Liver (tissue), 9 donors: ENCODE measurements around the gene CHD1. TPM values are rescaled to one million over a fixed set of nuclear protein-coding genes. Genes with fewer than 3 reads are reported as not detected.

Experiments
- DNase-seq: peaks from one replicate; pipeline ENCODE4 v3.0.0-alpha.2; 2017; ENCODE audit warnings: low spot score
- H3K27ac ChIP-seq, 2 donors: one replicate each; pipeline ENCODE4 v1.7.0; 2013; ENCODE audit warnings: inconsistent platforms in 2 of 2, low read length in 2 of 2, control low read depth in 1 of 2, low read depth in 1 of 2, mild to moderate bottlenecking in 1 of 2
- H3K27me3 ChIP-seq, 4 donors: one replicate each; pipeline versions ENCODE4 v1.6.1 to v1.7.0; 2013; ENCODE audit warnings: low read length in 3 of 4, inconsistent platforms in 1 of 4, mild to moderate bottlenecking in 1 of 4, moderate library complexity in 1 of 4; ENCODE audit not compliant: control insufficient read depth in 4 of 4, insufficient read depth in 4 of 4
- H3K36me3 ChIP-seq, 4 donors: one replicate each; pipeline versions ENCODE4 v1.6.1 to v1.7.0; 2013; ENCODE audit warnings: low read length in 3 of 4, mild to moderate bottlenecking in 3 of 4, low read depth in 1 of 4, moderate library complexity in 1 of 4; ENCODE audit not compliant: control insufficient read depth in 4 of 4, insufficient read depth in 3 of 4
- H3K4me1 ChIP-seq, 4 donors: one replicate each; pipeline versions ENCODE4 v1.6.1 to v1.7.0; 2013; ENCODE audit warnings: low read length in 3 of 4, mild to moderate bottlenecking in 3 of 4, moderate library complexity in 1 of 4; ENCODE audit not compliant: control insufficient read depth in 4 of 4, insufficient read depth in 4 of 4
- H3K4me3 ChIP-seq, 3 donors: one replicate each; pipeline versions ENCODE4 v1.6.1 to v1.7.0; 2013; ENCODE audit warnings: low read length in 3 of 3, control low read depth in 1 of 3, low read depth in 1 of 3, mild to moderate bottlenecking in 1 of 3
- H3K9ac ChIP-seq, 2 donors: one replicate each; pipeline ENCODE4 v1.7.0; 2013; ENCODE audit warnings: low read length in 2 of 2, mild to moderate bottlenecking in 2 of 2, moderate library complexity in 2 of 2, control low read depth in 1 of 2, low read depth in 1 of 2
- H3K9me3 ChIP-seq, 4 donors: one replicate each; pipeline versions ENCODE4 v1.6.1 to v1.7.0; 2013; ENCODE audit warnings: low read length in 3 of 4; ENCODE audit not compliant: control insufficient read depth in 4 of 4
- EGR1 ChIP-seq, 2 donors: IDR thresholded peaks; 2 replicates each; pipeline ENCODE4 v1.6.1; 2016 to 2018; ENCODE audit warnings: antibody characterized with exemption in 2 of 2, low read depth in 2 of 2
- FOXA1 ChIP-seq: IDR thresholded peaks from 2 replicates; pipeline ENCODE4 v1.6.1; 2016; ENCODE audit warnings: antibody characterized with exemption
- FOXA2 ChIP-seq: IDR thresholded peaks from 2 replicates; pipeline ENCODE4 v1.6.1; 2016; ENCODE audit warnings: antibody characterized with exemption
- GABPA ChIP-seq, 2 donors: IDR thresholded peaks in 1 of 2; conservative IDR thresholded peaks in 1 of 2; 2 replicates each; pipeline ENCODE4 v1.6.1; 2016; ENCODE audit warnings: antibody characterized with exemption in 2 of 2, mild to moderate bottlenecking in 1 of 2, moderate library complexity in 1 of 2
- HNF4A ChIP-seq, 2 donors: conservative IDR thresholded peaks; 2 replicates each; pipeline ENCODE4 v1.6.1; 2016; ENCODE audit warnings: antibody characterized with exemption in 2 of 2, mild to moderate bottlenecking in 2 of 2
- HNF4G ChIP-seq: IDR thresholded peaks from 2 replicates; pipeline ENCODE4 v1.6.1; 2016; ENCODE audit warnings: antibody characterized with exemption
- JUND ChIP-seq, 2 donors: IDR thresholded peaks; 2 replicates each; pipeline ENCODE4 v1.6.1; 2016; ENCODE audit warnings: antibody characterized with exemption in 2 of 2
- NR2F2 ChIP-seq: IDR thresholded peaks from 2 replicates; pipeline ENCODE4 v1.6.1; 2016; ENCODE audit warnings: antibody characterized with exemption
- RAD21 ChIP-seq, 2 donors: IDR thresholded peaks; 2 replicates each; pipeline ENCODE4 v1.6.1; 2016; ENCODE audit warnings: antibody characterized with exemption in 2 of 2, mild to moderate bottlenecking in 2 of 2
- RXRA ChIP-seq, 2 donors: IDR thresholded peaks; 2 replicates each; pipeline ENCODE4 v1.6.1; 2017 to 2018; ENCODE audit warnings: antibody characterized with exemption in 2 of 2, mild to moderate bottlenecking in 1 of 2
- SP1 ChIP-seq: IDR thresholded peaks from 2 replicates; pipeline ENCODE4 v1.6.1; 2018; ENCODE audit warnings: antibody characterized with exemption, mild to moderate bottlenecking
- TAF1 ChIP-seq: conservative IDR thresholded peaks from 2 replicates; pipeline ENCODE4 v1.6.1; 2016; ENCODE audit warnings: antibody characterized with exemption, mild to moderate bottlenecking
- YY1 ChIP-seq: IDR thresholded peaks from 2 replicates; pipeline ENCODE4 v1.6.1; 2016; ENCODE audit warnings: antibody characterized with exemption, mild to moderate bottlenecking
- WGBS: extraction: QIAGEN DNeasy Blood & Tissue Kit; methylation state at CpG from one replicate; pipeline ENCODE4 v1.1.7; 2013; 5-methylcytosine and 5-hydroxymethylcytosine counted together
- polyA plus RNA-seq, 2 donors: library from polyadenylated mRNA; stranded (reverse) in 1 of 2; unstranded in 1 of 2; fragments of 200-250 nt in 1 of 2; fragments of >200 nt in 1 of 2; fragmentation: Nextera tagmentation in 1 of 2; extraction: Ambion mirVana in 1 of 2; gene quantifications; one replicate each; pipeline versions ENCODE4 v1.2.1 to v1.2.3, GENCODE V29; 2013 to 2015
- total RNA-seq, 2 donors: library from RNA; depleted of rRNA; stranded (reverse); fragments of >200 nt; gene quantifications; one replicate each; pipeline ENCODE4 v1.2.3, GENCODE V29; 2014
- TF ChIP-seq, protein P1 (sequence below): fragments of 150-350 bp; IDR thresholded peaks from 2 replicates; pipeline ENCODE4 v1.5.1; 2017; ENCODE audit warnings: improper control_type of control experiment, low read depth, low read length; ENCODE audit not compliant: missing input control
- TF ChIP-seq, protein P2 (sequence below): IDR thresholded peaks from 2 replicates; pipeline ENCODE4 v1.6.1; 2016; ENCODE audit warnings: antibody characterized with exemption
- TF ChIP-seq, protein P3 (sequence below): IDR thresholded peaks from 2 replicates; pipeline ENCODE4 v1.6.1; 2016; ENCODE audit warnings: antibody characterized with exemption
- TF ChIP-seq, protein P4 (sequence below): IDR thresholded peaks from 2 replicates; pipeline ENCODE4 v1.6.1; 2016; ENCODE audit warnings: antibody characterized with exemption, mild to moderate bottlenecking
- TF ChIP-seq, protein P5 (sequence below): IDR thresholded peaks from 2 replicates; pipeline ENCODE4 v1.6.1; 2016; ENCODE audit warnings: antibody characterized with exemption
- donor health status: healthy.
- donor health status: healthy.
- donor health status: healthy.
- donor health status: healthy.
- donor health status: healthy.

Gene CHD1
- total and polyA plus RNA-seq, 4 donors, result 5.1 to 44.8 (median 25.4) TPM

DNA sequence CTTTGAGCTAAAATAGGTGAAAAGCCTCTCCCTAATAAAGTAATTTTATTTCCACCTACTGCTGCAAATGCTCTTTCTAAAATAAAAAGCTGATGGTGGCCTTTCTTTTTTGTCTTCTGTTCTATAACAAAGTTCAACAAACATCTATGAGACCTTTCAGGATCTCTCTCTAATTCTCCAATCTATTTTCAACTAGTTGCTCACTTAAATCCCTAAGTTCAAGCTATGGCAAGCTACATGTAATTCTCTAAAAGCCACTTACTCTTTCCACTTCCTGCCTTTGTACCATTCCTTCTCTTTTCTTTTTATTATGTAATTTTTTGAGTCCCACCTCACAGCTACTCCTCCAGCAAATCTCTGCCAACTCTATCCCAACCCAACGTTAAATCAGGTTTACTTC, 20.9 kb downstream of the CHD1 start:
- H3K9ac ChIP-seq, result no peak overlapping the region
- no peak for DNase-seq
- H3K4me1 ChIP-seq, result no peaks in the 10 kb centered on the region
- no peak overlapping the region for H3K27ac ChIP-seq
- no peak for TF ChIP-seq HNF4G
- TF ChIP-seq, protein P1, sequence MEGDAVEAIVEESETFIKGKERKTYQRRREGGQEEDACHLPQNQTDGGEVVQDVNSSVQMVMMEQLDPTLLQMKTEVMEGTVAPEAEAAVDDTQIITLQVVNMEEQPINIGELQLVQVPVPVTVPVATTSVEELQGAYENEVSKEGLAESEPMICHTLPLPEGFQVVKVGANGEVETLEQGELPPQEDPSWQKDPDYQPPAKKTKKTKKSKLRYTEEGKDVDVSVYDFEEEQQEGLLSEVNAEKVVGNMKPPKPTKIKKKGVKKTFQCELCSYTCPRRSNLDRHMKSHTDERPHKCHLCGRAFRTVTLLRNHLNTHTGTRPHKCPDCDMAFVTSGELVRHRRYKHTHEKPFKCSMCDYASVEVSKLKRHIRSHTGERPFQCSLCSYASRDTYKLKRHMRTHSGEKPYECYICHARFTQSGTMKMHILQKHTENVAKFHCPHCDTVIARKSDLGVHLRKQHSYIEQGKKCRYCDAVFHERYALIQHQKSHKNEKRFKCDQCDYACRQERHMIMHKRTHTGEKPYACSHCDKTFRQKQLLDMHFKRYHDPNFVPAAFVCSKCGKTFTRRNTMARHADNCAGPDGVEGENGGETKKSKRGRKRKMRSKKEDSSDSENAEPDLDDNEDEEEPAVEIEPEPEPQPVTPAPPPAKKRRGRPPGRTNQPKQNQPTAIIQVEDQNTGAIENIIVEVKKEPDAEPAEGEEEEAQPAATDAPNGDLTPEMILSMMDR, result no peak
- TF ChIP-seq, protein P2, sequence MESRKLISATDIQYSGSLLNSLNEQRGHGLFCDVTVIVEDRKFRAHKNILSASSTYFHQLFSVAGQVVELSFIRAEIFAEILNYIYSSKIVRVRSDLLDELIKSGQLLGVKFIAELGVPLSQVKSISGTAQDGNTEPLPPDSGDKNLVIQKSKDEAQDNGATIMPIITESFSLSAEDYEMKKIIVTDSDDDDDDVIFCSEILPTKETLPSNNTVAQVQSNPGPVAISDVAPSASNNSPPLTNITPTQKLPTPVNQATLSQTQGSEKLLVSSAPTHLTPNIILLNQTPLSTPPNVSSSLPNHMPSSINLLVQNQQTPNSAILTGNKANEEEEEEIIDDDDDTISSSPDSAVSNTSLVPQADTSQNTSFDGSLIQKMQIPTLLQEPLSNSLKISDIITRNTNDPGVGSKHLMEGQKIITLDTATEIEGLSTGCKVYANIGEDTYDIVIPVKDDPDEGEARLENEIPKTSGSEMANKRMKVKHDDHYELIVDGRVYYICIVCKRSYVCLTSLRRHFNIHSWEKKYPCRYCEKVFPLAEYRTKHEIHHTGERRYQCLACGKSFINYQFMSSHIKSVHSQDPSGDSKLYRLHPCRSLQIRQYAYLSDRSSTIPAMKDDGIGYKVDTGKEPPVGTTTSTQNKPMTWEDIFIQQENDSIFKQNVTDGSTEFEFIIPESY, result no peak
- TF ChIP-seq RXRA (IDR thresholded peaks at IDR 0.05), result no peak
- TF ChIP-seq, protein P3, sequence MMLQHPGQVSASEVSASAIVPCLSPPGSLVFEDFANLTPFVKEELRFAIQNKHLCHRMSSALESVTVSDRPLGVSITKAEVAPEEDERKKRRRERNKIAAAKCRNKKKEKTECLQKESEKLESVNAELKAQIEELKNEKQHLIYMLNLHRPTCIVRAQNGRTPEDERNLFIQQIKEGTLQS, result no peak
- TF ChIP-seq SP1, result no peak
- TF ChIP-seq, protein P4, sequence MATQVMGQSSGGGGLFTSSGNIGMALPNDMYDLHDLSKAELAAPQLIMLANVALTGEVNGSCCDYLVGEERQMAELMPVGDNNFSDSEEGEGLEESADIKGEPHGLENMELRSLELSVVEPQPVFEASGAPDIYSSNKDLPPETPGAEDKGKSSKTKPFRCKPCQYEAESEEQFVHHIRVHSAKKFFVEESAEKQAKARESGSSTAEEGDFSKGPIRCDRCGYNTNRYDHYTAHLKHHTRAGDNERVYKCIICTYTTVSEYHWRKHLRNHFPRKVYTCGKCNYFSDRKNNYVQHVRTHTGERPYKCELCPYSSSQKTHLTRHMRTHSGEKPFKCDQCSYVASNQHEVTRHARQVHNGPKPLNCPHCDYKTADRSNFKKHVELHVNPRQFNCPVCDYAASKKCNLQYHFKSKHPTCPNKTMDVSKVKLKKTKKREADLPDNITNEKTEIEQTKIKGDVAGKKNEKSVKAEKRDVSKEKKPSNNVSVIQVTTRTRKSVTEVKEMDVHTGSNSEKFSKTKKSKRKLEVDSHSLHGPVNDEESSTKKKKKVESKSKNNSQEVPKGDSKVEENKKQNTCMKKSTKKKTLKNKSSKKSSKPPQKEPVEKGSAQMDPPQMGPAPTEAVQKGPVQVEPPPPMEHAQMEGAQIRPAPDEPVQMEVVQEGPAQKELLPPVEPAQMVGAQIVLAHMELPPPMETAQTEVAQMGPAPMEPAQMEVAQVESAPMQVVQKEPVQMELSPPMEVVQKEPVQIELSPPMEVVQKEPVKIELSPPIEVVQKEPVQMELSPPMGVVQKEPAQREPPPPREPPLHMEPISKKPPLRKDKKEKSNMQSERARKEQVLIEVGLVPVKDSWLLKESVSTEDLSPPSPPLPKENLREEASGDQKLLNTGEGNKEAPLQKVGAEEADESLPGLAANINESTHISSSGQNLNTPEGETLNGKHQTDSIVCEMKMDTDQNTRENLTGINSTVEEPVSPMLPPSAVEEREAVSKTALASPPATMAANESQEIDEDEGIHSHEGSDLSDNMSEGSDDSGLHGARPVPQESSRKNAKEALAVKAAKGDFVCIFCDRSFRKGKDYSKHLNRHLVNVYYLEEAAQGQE, result no peak
- TF ChIP-seq JUND (IDR thresholded peaks at IDR 0.05), result no peak
- TF ChIP-seq TAF1, result no peak
- no peak for TF ChIP-seq NR2F2
- no peak for TF ChIP-seq HNF4A (conservative IDR thresholded peaks at IDR 0.05)
- no peak for TF ChIP-seq YY1
- TF ChIP-seq EGR1 (IDR thresholded peaks at IDR 0.05; ENCODE audit: low read depth in 2 of 2), result no peak
- TF ChIP-seq GABPA (IDR thresholded peaks at IDR 0.05 in 1 of 2, conservative IDR thresholded peaks at IDR 0.05 in 1 of 2), result no peak
- no peak for TF ChIP-seq FOXA1
- no peak for TF ChIP-seq FOXA2
- TF ChIP-seq RAD21 (IDR thresholded peaks at IDR 0.05), result no peak
- TF ChIP-seq, protein P5, sequence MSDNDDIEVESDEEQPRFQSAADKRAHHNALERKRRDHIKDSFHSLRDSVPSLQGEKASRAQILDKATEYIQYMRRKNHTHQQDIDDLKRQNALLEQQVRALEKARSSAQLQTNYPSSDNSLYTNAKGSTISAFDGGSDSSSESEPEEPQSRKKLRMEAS, result no peak
- no peaks in the 10 kb centered on the region for H3K27me3 ChIP-seq
- peaks cover 4 to 9% (median 9%) of the 10 kb centered on the region in 4 donors for H3K36me3 ChIP-seq
- no peaks in the 10 kb centered on the region for H3K9me3 ChIP-seq
- H3K4me3 ChIP-seq, result no peak overlapping the region
- 70% methylated on average over 1 of the region's 1 CpG for WGBS
